ENCODE data around the gene IL1R1. TPM values are rescaled to one million over a fixed set of nuclear protein-coding genes. Genes with fewer than 3 reads are reported as not detected.
"Not testable (repeated sequence)": the region's sequence is repeated elsewhere in the genome, so short reads cannot be mapped to it uniquely, and the experiment has no call there.

The IL1R1 gene
- 10 to 100 TPM; 41.7 to 68.1 TPM for total RNA-seq

GRCh38 chr2:102141970-102142828 is at the start of gene IL1R1:
IL1R1 (plus strand) TSS chr2:102142746; CDS start chr2:102157725, 14,979 bp downstream.
- Mint-ChIP-seq H3K4me3 (peak within 1 kb of the TSS; percentile 92), H3K4me1 (peaks cover 41% of the 10 kb centered on the region), H3K36me3 (ENCODE audit: low read depth) (peaks cover 89% of the 10 kb centered on the region), H3K9me3 (peaks cover 10% of the 10 kb centered on the region), H3K27ac (peak within 1 kb of the TSS; percentile 95), H3K27me3 (no peaks in the 10 kb centered on the region)
- ATAC-seq (replicated peaks): peak; percentile 64

DNA sequence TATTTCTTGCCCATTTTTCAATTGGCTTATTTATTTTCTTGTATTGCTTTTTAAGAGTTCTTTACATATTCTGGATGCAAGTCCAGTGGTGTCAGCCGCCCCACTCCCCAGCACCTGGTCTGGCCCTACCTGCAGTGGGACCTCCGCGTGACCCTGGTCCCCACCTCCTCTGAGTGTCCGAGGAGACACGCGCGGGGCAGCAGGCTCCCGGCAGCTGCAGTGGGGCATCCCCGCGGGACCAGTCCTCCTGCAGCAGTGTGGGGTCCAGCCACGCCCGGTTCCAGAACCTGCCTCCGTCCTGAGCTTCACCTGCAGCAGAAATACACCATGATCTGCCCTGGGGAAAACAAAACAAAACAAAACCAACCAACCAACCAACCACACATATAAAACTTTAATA is 48.9 kb upstream of the IL1R1 start:
- Mint-ChIP-seq H3K4me1 (no peaks in the 10 kb centered on the region), H3K4me3 (no peak overlapping the region), H3K36me3 (ENCODE audit: low read depth) (no peaks in the 10 kb centered on the region), H3K9me3 (peaks cover 9% of the 10 kb centered on the region), H3K27ac (no peak overlapping the region), H3K27me3 (no peaks in the 10 kb centered on the region)
- no peak for ATAC-seq (replicated peaks)

- peaks cover 5% of the 10 kb centered on the region for H3K4me1 Mint-ChIP-seq
- H3K27me3 Mint-ChIP-seq: no peaks in the 10 kb centered on the region
- peak; percentile 90 for ATAC-seq (replicated peaks)
Measured at GRCh38 chr2:102094917-102095316, 47.6 kb upstream of the IL1R1 start.

DNA sequence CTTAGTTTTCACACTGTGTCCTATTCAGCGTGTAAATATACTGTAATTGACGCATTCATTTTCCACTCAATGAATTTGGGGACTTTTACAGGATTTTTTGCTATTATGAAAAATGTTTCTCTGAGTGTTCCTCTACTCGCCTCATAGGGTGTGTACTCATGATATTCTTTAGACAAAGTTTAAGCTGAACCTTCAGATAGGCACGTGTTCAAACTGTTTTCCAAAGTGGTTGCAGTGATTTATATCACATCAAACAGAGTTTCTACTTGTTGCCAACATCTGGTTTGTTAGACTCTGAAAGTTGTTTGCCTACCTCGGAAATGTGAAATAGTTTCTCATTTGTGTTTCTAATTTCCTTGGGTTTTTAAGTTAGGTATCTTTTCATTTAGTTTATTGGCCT is 46.4 kb upstream of the IL1R1 start:
- peaks cover 12% of the 10 kb centered on the region for H3K36me3 Mint-ChIP-seq (ENCODE audit: low read depth)
- H3K27ac Mint-ChIP-seq: no peak overlapping the region
- H3K4me3 Mint-ChIP-seq: no peak overlapping the region
- peaks cover 3% of the 10 kb centered on the region for H3K9me3 Mint-ChIP-seq
- no peak for ATAC-seq (replicated peaks)
- peaks cover 15% of the 10 kb centered on the region for H3K4me1 Mint-ChIP-seq
- no peaks in the 10 kb centered on the region for H3K27me3 Mint-ChIP-seq

More at GRCh38 chr2:102094917-102095316, 47.6 kb upstream of the IL1R1 start:
- H3K36me3 Mint-ChIP-seq (ENCODE audit: low read depth): peaks cover under 1% of the 10 kb centered on the region
- H3K4me3 Mint-ChIP-seq: no peak overlapping the region
- H3K27ac Mint-ChIP-seq: no peak overlapping the region
- peaks cover 9% of the 10 kb centered on the region for H3K9me3 Mint-ChIP-seq

- no peak overlapping the region for H3K4me3 Mint-ChIP-seq
- no peaks in the 10 kb centered on the region for H3K27me3 Mint-ChIP-seq
- peaks cover 12% of the 10 kb centered on the region for H3K36me3 Mint-ChIP-seq (ENCODE audit: low read depth)
- peaks cover 19% of the 10 kb centered on the region for H3K4me1 Mint-ChIP-seq
- no peaks in the 10 kb centered on the region for H3K9me3 Mint-ChIP-seq
- no peak overlapping the region for H3K27ac Mint-ChIP-seq
- ATAC-seq (replicated peaks): no peak
Measured at GRCh38 chr2:102098756-102099155, 43.8 kb upstream of the IL1R1 start.

DNA sequence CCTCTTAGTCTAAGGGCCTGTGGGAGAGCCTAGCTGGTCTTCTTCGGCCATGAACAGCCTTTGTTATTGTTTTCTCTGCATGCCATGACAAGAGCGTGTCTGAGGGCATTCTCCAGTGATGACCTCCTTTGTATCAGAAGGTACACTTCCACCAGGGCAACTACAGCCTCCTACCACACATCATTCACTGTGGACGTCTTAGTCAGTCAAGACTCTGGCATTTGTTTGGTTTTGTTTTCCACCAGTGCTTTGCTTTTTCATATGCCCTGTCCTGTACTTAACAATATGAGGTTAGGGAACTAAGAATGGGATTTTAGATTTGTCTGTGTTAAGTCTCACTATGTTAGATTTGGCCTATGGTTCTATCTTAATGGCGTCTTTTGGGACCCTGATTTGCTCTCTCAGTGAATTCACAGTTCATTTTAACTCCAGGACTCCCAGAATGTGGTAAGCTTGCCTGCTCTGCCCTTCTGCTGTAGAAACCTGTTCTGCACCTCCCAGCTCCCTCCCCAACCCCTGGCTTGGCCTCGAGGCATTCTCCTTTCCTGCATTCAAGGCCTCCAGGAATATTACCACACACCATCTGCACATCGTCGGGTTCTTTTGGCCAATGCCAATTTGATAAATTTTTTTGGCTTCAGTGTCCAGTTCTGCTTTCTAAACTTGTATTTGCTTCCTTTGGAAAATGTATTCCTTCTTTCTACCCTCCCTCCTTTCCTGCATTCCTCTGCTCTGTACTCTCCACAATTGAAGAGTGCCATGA is 42.8 kb upstream of the IL1R1 start:
- Mint-ChIP-seq H3K36me3 (ENCODE audit: low read depth) (peaks cover 20% of the 10 kb centered on the region), H3K4me1 (peaks cover 27% of the 10 kb centered on the region), H3K27ac (peak overlapping the region; percentile 91), H3K4me3 (peak overlapping the region; percentile 53), H3K27me3 (no peaks in the 10 kb centered on the region), H3K9me3 (no peaks in the 10 kb centered on the region)
- no peak for ATAC-seq (replicated peaks)

GRCh38 chr2:102100371-102101096 is 42.0 kb upstream of the IL1R1 start:
- H3K27ac Mint-ChIP-seq: peak overlapping the region; percentile 91
- no peaks in the 10 kb centered on the region for H3K9me3 Mint-ChIP-seq
- peak; percentile 70 for ATAC-seq (replicated peaks)
- H3K36me3 Mint-ChIP-seq (ENCODE audit: low read depth): peaks cover 23% of the 10 kb centered on the region
- peak overlapping the region; percentile 53 for H3K4me3 Mint-ChIP-seq
- no peaks in the 10 kb centered on the region for H3K27me3 Mint-ChIP-seq
- peaks cover 30% of the 10 kb centered on the region for H3K4me1 Mint-ChIP-seq

DNA sequence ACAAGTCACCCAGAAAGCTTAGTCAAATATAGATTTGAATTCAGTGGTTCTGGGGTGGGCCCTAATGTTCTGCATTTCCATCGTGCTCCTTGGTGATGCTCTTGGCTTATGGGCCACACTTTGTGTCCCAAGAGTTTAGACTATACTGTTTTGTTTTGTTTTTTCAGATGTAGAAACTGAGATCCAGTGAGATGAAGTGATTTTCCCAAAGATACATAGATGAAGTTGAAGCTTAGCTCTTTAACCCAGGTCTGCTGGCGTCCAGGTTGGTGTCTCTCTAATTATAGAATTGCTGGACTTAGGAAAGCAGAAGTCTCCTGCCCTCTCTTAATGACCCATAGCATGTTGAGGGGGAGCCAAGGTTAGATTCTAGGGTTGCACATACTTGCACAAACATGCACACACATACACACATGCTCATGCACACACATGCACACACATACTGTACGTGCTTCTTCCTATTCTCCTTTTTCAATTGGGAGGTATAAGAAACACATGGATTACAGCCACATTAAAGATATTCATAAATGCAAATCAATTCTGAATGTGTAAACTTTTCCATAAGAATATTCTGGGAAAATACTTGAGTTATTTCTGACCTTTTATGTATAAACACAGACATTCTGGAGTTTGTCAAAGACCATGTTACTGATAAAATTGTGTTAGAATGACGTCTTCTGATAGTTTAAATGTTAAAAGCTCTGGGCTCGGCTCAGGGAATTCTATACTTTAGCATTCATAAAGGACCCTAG is 41.3 kb upstream of the IL1R1 start:
- Mint-ChIP-seq H3K4me1 (peaks cover 37% of the 10 kb centered on the region), H3K36me3 (ENCODE audit: low read depth) (peaks cover 31% of the 10 kb centered on the region), H3K27me3 (no peaks in the 10 kb centered on the region), H3K9me3 (no peaks in the 10 kb centered on the region), H3K27ac (peak overlapping the region; percentile 91), H3K4me3 (peak overlapping the region; percentile 53)
- ATAC-seq (replicated peaks): no peak

GRCh38 chr2:102101849-102102635 is 40.5 kb upstream of the IL1R1 start:
- Mint-ChIP-seq H3K4me3 (no peak overlapping the region), H3K27ac (no peak overlapping the region), H3K9me3 (no peaks in the 10 kb centered on the region), H3K27me3 (no peaks in the 10 kb centered on the region), H3K36me3 (ENCODE audit: low read depth) (peaks cover 38% of the 10 kb centered on the region), H3K4me1 (peaks cover 39% of the 10 kb centered on the region)
- ATAC-seq (replicated peaks): no peak

GRCh38 chr2:102102636-102102948 is 40.0 kb upstream of the IL1R1 start:
- H3K27ac Mint-ChIP-seq; H3K27me3 Mint-ChIP-seq; H3K9me3 Mint-ChIP-seq; ATAC-seq (replicated peaks); H3K4me3 Mint-ChIP-seq: not testable (repeated sequence)
- H3K36me3 Mint-ChIP-seq (ENCODE audit: low read depth): peaks cover 44% of the 10 kb centered on the region
- H3K4me1 Mint-ChIP-seq: peaks cover 40% of the 10 kb centered on the region

GRCh38 chr2:102103284-102103683 is 39.3 kb upstream of the IL1R1 start:
- Mint-ChIP-seq H3K27ac (no peak overlapping the region), H3K9me3 (no peaks in the 10 kb centered on the region), H3K4me3 (peak overlapping the region; percentile 90), H3K4me1 (peaks cover 42% of the 10 kb centered on the region), H3K36me3 (ENCODE audit: low read depth) (peaks cover 51% of the 10 kb centered on the region), H3K27me3 (no peaks in the 10 kb centered on the region)
- no peak for ATAC-seq (replicated peaks)

- peaks cover 42% of the 10 kb centered on the region for H3K4me1 Mint-ChIP-seq
- peaks cover 56% of the 10 kb centered on the region for H3K36me3 Mint-ChIP-seq (ENCODE audit: low read depth)
Measured at GRCh38 chr2:102103992-102104871, 38.3 kb upstream of the IL1R1 start.

More at GRCh38 chr2:102103992-102104871, 38.3 kb upstream of the IL1R1 start:
- no peaks in the 10 kb centered on the region for H3K9me3 Mint-ChIP-seq
- ATAC-seq (replicated peaks): peak; percentile 71
- peak overlapping the region; percentile 93 for H3K27ac Mint-ChIP-seq
- H3K27me3 Mint-ChIP-seq: no peaks in the 10 kb centered on the region
- peak overlapping the region; percentile 90 for H3K4me3 Mint-ChIP-seq

Data from activated T-helper 17 cell treated with anti-CD3 and anti-CD28 coated beads, Interleukin-2, amount 50 U/mL, for 72 hours (primary cell).